Iris pigment epithelial cell (primary cell): Measurements from ENCODE around the gene PPHLN1.

Experiments
- DNase-seq: peaks from one replicate; pipeline ENCODE4 v3.0.0-alpha.2; 2011; ENCODE audit warnings: low read depth

Gene PPHLN1

DNA sequence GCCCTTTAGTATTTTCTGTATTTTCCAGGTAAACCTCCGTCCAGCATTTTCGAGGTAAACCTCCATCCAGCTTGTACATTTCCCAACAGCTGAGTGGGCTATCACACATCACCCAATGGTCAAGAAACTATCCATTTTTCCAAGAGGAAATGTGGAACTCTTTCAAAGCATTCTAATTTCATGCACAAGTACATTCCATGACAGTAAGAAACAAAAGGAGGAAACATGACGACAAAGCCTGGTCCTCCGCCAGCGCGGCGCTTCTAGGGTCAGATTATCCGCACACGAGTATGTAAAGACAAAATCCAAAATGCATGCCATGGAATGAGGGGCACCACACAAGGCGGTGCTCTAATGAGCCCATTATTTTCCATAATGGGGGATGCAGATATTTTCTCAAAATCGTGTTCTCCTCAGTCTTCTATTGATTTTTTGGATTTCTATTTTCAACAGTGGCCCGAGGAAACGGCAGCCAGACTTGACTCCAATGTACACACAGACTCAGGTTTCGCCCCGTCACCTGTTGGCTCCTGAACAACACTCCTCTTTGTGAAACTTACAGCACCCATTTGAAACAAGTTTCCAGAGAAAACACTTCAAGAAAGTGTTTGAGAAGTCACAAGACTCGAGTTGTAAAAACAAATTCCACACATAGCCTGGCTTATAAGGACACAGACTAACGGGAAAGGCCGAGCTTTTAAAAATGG is 156.2 kb downstream of the PPHLN1 start:
- peak; percentile 60 for DNase-seq

DNA sequence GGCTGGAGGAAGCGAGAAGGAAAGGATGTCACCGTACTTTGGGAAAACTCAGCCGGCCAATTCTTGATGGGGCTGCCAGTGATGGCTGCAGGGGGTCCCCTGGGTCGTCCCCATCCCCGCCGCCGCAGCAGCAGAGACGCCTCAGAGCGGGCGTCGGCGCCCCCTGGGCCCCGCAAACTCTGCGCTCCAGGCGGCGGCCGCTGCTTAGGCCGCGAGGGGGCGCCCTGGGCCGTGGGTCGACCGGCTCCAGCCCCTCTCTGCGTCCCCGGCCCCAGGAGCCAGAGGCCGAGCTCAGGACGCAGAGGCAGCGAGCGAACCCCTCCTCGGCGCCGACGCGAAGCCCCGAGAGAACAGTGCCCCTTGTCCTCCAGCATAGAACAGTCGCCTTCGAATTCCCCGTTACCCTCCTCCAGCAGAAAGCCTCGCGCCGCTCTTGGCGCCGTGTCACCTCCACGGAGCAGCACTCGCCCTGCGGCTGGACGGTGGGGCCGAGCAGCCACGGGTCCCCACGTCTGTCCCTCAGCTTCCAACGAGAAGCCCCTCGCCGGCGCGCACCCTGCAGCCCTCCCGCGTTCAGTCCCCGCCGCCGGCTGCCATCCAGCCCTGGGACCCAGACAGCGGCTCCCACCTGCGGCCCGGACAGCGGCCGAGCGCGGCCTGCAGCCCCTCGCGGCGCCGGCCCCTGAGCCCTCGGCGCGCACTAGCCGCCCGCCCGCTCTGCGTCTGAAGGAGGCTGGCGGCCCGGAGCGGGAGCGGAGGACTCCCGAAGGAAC is 157.0 kb downstream of the PPHLN1 start:
- peak; percentile 66 for DNase-seq

GRCh38 chr12:42483521-42483790 is 157.5 kb downstream of the PPHLN1 start:
- DNase-seq: no peak

GRCh38 chr12:42484996-42485395 is 159.0 kb downstream of the PPHLN1 start:
- DNase-seq: no peak

- DNase-seq: no peak
Observed at GRCh38 chr12:42485823-42486222, 159.9 kb downstream of the PPHLN1 start.

DNA sequence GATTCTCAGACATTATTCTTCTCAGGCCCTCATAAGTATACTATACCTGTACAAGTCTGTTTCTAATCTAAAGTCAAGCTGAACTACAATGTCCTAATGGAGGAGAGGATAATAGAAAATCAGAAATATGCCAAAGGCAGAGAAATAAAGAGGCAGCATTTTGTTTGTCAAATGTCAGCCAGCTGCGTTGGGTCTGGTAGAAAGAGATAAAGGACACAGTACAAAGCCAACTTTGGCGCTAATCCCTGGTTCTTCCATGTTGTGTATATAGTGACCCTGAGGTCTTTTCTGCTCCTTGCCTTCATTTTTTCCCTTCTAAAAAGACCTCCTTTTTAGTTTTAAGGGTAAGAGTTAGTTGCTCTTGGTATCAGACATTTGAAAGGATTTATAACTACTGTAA is 160.4 kb downstream of the PPHLN1 start:
- no peak for DNase-seq

DNA sequence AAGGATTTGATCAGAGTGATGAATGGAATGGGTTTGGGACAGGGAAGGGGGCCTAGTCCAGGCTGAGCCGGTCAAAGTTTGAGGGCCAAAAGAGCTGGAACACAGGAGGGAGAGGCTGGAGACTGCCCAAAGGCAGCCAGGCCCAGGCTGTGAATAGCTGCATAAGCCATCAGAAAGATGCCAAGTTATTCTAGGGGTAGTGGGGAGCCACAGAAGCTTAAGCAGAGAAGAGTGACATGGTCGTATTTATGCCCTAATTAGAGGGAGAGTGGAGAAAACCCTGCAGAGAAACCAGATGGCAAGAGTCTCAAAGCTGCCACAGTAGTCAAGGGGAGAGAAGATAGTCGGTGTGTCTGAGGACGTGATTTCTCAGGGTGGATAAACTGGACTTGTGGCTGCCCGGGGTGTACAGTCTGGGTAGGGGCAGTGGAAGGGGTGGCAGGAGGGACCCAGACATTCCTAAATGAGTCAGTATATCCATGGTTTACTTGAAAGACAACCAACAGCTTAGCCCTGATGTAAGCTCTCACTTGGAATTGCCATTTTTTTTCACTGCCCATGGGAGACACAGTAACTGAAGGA is 164.4 kb downstream of the PPHLN1 start:
- no peak for DNase-seq
